G401.6 (cell line): Measurements from ENCODE around the gene POGLUT2.

Experiments
- FAIRE-seq: peaks from 2 replicates; lab custom pipeline; 2012; peaks lifted over from hg19 to GRCh38; lab: Jason Lieb, UNC

Gene POGLUT2

GRCh38 chr13:102798581-102799425 is at the start of gene POGLUT2, which contains the start of gene BIVM:
Gene POGLUT2, minus strand, starts transcription at chr13:102798976. Its CDS starts 306 bp downstream, at chr13:102798670.
Gene BIVM, plus strand, starts transcription at chr13:102799119. Its CDS starts 8,149 bp downstream, at chr13:102807268.
- peak; percentile 96 for FAIRE-seq

GRCh38 chr13:102847272-102848234 is 48.8 kb upstream of the POGLUT2 start:
- FAIRE-seq = peak; percentile 96

- peak; percentile 75 for FAIRE-seq
Observed at GRCh38 chr13:102846261-102847015, 47.7 kb upstream of the POGLUT2 start.

GRCh38 chr13:102845630-102846260 is 47.0 kb upstream of the POGLUT2 start, which contains the start of gene ERCC5:
Gene ERCC5, plus strand, starts transcription at chr13:102846032. Its CDS starts 235 bp downstream, at chr13:102846267.
- FAIRE-seq = peak; percentile 97

GRCh38 chr13:102845289-102845629 is 46.5 kb upstream of the POGLUT2 start:
- no peak for FAIRE-seq

- FAIRE-seq = no peak
Observed at GRCh38 chr13:102839462-102839861, 40.7 kb upstream of the POGLUT2 start.

- FAIRE-seq = no peak
Observed at GRCh38 chr13:102838982-102839381, 40.2 kb upstream of the POGLUT2 start.

- FAIRE-seq = no peak
Observed at GRCh38 chr13:102838273-102838672, 39.5 kb upstream of the POGLUT2 start.

GRCh38 chr13:102836471-102836870 is 37.7 kb upstream of the POGLUT2 start:
- no peak for FAIRE-seq

- FAIRE-seq = no peak
Observed at GRCh38 chr13:102830646-102831045, 31.9 kb upstream of the POGLUT2 start.

GRCh38 chr13:102825921-102826706 is 27.3 kb upstream of the POGLUT2 start:
- peak; percentile 97 for FAIRE-seq

GRCh38 chr13:102825400-102825799 is 26.6 kb upstream of the POGLUT2 start:
- FAIRE-seq = no peak

- FAIRE-seq = peak; percentile 91
Observed at GRCh38 chr13:102817907-102818306, 19.1 kb upstream of the POGLUT2 start.

GRCh38 chr13:102817241-102817640 is 18.5 kb upstream of the POGLUT2 start:
- FAIRE-seq = peak; percentile 76

GRCh38 chr13:102816708-102817107 is 17.9 kb upstream of the POGLUT2 start:
- FAIRE-seq = no peak

GRCh38 chr13:102815788-102816187 is 17.0 kb upstream of the POGLUT2 start:
- no peak for FAIRE-seq

- FAIRE-seq = no peak
Observed at GRCh38 chr13:102814793-102815192, 16.0 kb upstream of the POGLUT2 start.

GRCh38 chr13:102814025-102814607 is 15.3 kb upstream of the POGLUT2 start:
- FAIRE-seq = no peak

- FAIRE-seq = no peak
Observed at GRCh38 chr13:102812611-102813287, 14.0 kb upstream of the POGLUT2 start.

GRCh38 chr13:102807699-102808098 is 8.9 kb upstream of the POGLUT2 start:
- FAIRE-seq = no peak
